H1 (cell line): ENCODE data around the gene SLC22A23. TPM values are rescaled to one million over a fixed set of nuclear protein-coding genes. Genes with fewer than 3 reads are reported as not detected.

ENCODE experiments used
- CTCF ChIA-PET: fragments of 300-600 bp; sonication (Branson Sonifier 250); formaldehyde crosslinking; loops from one replicate; lab custom pipeline; 2021; ENCODE audit not compliant: partially characterized antibody; lab: Charles Lee
- POLR2A ChIA-PET: fragments of 300-600 bp; sonication (Branson Sonifier 250); formaldehyde crosslinking; loops from one replicate; lab custom pipeline; 2021; ENCODE audit warnings: inconsistent platforms; ENCODE audit not compliant: partially characterized antibody; lab: Charles Lee
- DNase-seq, 2 experiments: peaks; one replicate each; pipeline versions ENCODE4 v3.0.0 to v3.0.0-alpha.2; 2010 to 2022; ENCODE audit warnings: low spot score in 2 of 2, low read depth in 1 of 2, mixed read lengths in 1 of 2
- FAIRE-seq: peaks from 2 replicates; lab custom pipeline; 2011; peaks lifted over from hg19 to GRCh38; lab: Jason Lieb, UNC
- H2AFZ ChIP-seq: 2 replicates; pipeline ENCODE4 v1.8.1; 2012; ENCODE audit warnings: low read length, inconsistent platforms
- H2AK5ac ChIP-seq: 2 replicates; pipeline ENCODE4 v1.6.1; 2013; ENCODE audit warnings: low read depth, low read length
- H2BK120ac ChIP-seq: replicated peaks from 2 replicates; pipeline ENCODE3; 2013; ENCODE audit warnings: low read depth, low read length, inconsistent platforms
- H2BK12ac ChIP-seq: 2 replicates; pipeline ENCODE4 v1.6.1; 2013; ENCODE audit warnings: low read depth, low read length
- H2BK15ac ChIP-seq: 2 replicates; pipeline ENCODE4 v1.6.1; 2013; ENCODE audit warnings: low read length
- H2BK20ac ChIP-seq: 2 replicates; pipeline ENCODE4 v1.6.1; 2013; ENCODE audit warnings: low read length
- H2BK5ac ChIP-seq: 2 replicates; pipeline ENCODE4 v1.6.1; 2013; ENCODE audit warnings: low read depth, low read length
- H3K14ac ChIP-seq: 2 replicates; pipeline ENCODE4 v1.6.1; 2013; ENCODE audit warnings: inconsistent platforms; ENCODE audit not compliant: insufficient read length
- H3K18ac ChIP-seq: 2 replicates; pipeline ENCODE4 v1.6.1; 2013; ENCODE audit warnings: low read length; ENCODE audit errors: extremely low read depth
- H3K23ac ChIP-seq: 2 replicates; pipeline ENCODE4 v1.6.1; 2013; ENCODE audit warnings: inconsistent platforms; ENCODE audit not compliant: insufficient read length
- H3K23me2 ChIP-seq: 2 replicates; pipeline ENCODE4 v1.6.1; 2013; ENCODE audit warnings: low read depth, low read length
- H3K27ac ChIP-seq: 2 replicates; pipeline ENCODE4 v1.6.1; 2011; ENCODE audit warnings: low read depth, low read length, inconsistent platforms
- H3K27me3 ChIP-seq, 4 experiments: replicated peaks in 1 of 4; 1 replicate in 1 of 4; 2 replicates in 3 of 4; pipeline versions ENCODE4 v1.6.1 to v1.8.1; 2011 to 2013; ENCODE audit warnings: low read length in 3 of 4, mild to moderate bottlenecking in 3 of 4, inconsistent platforms in 2 of 4, mixed read lengths in 2 of 4, moderate library complexity in 1 of 4; ENCODE audit not compliant: control insufficient read depth in 3 of 4, insufficient read depth in 3 of 4; ENCODE audit errors: extremely low read depth in 1 of 4
- H3K36me3 ChIP-seq, 4 experiments: 2 replicates each; pipeline versions ENCODE4 v1.6.1 to v1.8.1; 2011 to 2013; ENCODE audit warnings: mild to moderate bottlenecking in 4 of 4, low read length in 3 of 4, moderate library complexity in 2 of 4, control low read depth in 1 of 4, inconsistent platforms in 1 of 4; ENCODE audit not compliant: insufficient read depth in 4 of 4, control insufficient read depth in 2 of 4
- H3K4ac ChIP-seq: replicated peaks from 2 replicates; pipeline ENCODE3; 2013; ENCODE audit warnings: low read length, low read depth, mixed read lengths, inconsistent platforms; ENCODE audit not compliant: insufficient read length
- H3K4me1 ChIP-seq, 4 experiments: replicated peaks in 1 of 4; 1 replicate in 1 of 4; 2 replicates in 3 of 4; pipeline versions ENCODE4 v1.6.1 to v1.8.1; 2011 to 2013; ENCODE audit warnings: low read length in 3 of 4, inconsistent platforms in 2 of 4, mixed read lengths in 1 of 4; ENCODE audit not compliant: insufficient read depth in 4 of 4, control insufficient read depth in 3 of 4
- H3K4me2 ChIP-seq, 2 experiments: 2 replicates each; pipeline versions ENCODE4 v1.6.1 to v1.8.1; 2011 to 2013; ENCODE audit warnings: low read depth in 2 of 2, low read length in 2 of 2, control low read depth in 1 of 2, inconsistent platforms in 1 of 2, mild to moderate bottlenecking in 1 of 2; ENCODE audit not compliant: insufficient read depth in 1 of 2
- H3K4me3 ChIP-seq, 4 experiments: fragments of 200-600, 300-600 bp in 1 of 4; sonication (generic), shearing (Covaris generic), sonication (Bioruptor Twin) in 1 of 4; 2 replicates each; pipeline versions ENCODE4 v1.5.1 to v1.8.1; 2011 to 2016; ENCODE audit warnings: low read length in 4 of 4, low read depth in 3 of 4, control low read depth in 2 of 4, inconsistent platforms in 2 of 4, mild to moderate bottlenecking in 2 of 4, mixed read lengths in 1 of 4, moderate library complexity in 1 of 4; ENCODE audit not compliant: insufficient read depth in 2 of 4; ENCODE audit errors: extremely low read depth in 1 of 4
- H3K56ac ChIP-seq: replicated peaks from 2 replicates; pipeline ENCODE3; 2013; ENCODE audit warnings: low read depth, mild to moderate bottlenecking, mixed read lengths, low read length, inconsistent platforms; ENCODE audit not compliant: insufficient read length
- H3K79me1 ChIP-seq: 2 replicates; pipeline ENCODE4 v1.6.1; 2013; ENCODE audit warnings: low read depth, low read length, control low read depth
- H3K79me2 ChIP-seq, 2 experiments: 2 replicates each; pipeline versions ENCODE4 v1.6.1 to v1.8.1; 2012 to 2013; ENCODE audit warnings: low read length in 2 of 2, mild to moderate bottlenecking in 2 of 2, inconsistent platforms in 1 of 2; ENCODE audit not compliant: insufficient read depth in 2 of 2, control insufficient read depth in 1 of 2
- H3K9ac ChIP-seq, 4 experiments: replicated peaks in 1 of 4; 1 replicate in 1 of 4; 2 replicates in 3 of 4; pipeline versions ENCODE4 v1.6.1 to v1.8.1; 2011 to 2013; ENCODE audit warnings: low read depth in 3 of 4, low read length in 3 of 4, control low read depth in 2 of 4, mild to moderate bottlenecking in 2 of 4, moderate library complexity in 2 of 4, inconsistent platforms in 1 of 4; ENCODE audit errors: extremely low read depth in 1 of 4
- H3K9me3 ChIP-seq, 2 experiments: 2 replicates each; pipeline versions ENCODE4 v1.6.1 to v1.8.1; 2012 to 2013; ENCODE audit warnings: mild to moderate bottlenecking in 2 of 2, moderate library complexity in 2 of 2, control low read depth in 1 of 2, inconsistent platforms in 1 of 2, low read depth in 1 of 2, low read length in 1 of 2, mixed read lengths in 1 of 2; ENCODE audit not compliant: insufficient read depth in 2 of 2
- H4K20me1 ChIP-seq, 2 experiments: replicated peaks in 1 of 2; 2 replicates each; pipeline versions ENCODE3 to v1.8.1; 2011 to 2013; ENCODE audit warnings: inconsistent platforms in 2 of 2, low read length in 2 of 2, mild to moderate bottlenecking in 1 of 2; ENCODE audit not compliant: insufficient read depth in 2 of 2, control insufficient read depth in 1 of 2
- H4K5ac ChIP-seq: 2 replicates; pipeline ENCODE4 v1.6.1; 2013; ENCODE audit warnings: low read length, low read depth, mixed read lengths, inconsistent platforms; ENCODE audit not compliant: insufficient read length
- H4K8ac ChIP-seq: 2 replicates; pipeline ENCODE4 v1.8.0; 2013; ENCODE audit warnings: mild to moderate bottlenecking, moderate library complexity, low read length, inconsistent platforms; ENCODE audit not compliant: insufficient read depth; ENCODE audit errors: extremely low read depth
- H4K91ac ChIP-seq: replicated peaks from 2 replicates; pipeline ENCODE3; 2013; ENCODE audit warnings: low read length, mixed read lengths, inconsistent platforms; ENCODE audit not compliant: insufficient read length
- CBX5 ChIP-seq: fragments of 300-800, 300-1000 bp; sonication (generic); IDR thresholded peaks from 2 replicates; pipeline ENCODE4 v1.7.1; 2016; ENCODE audit warnings: antibody characterized with exemption, low read length, low read depth
- CTCF ChIP-seq, 3 experiments: IDR thresholded peaks; 1 replicate in 2 of 3; 2 replicates in 1 of 3; pipeline versions ENCODE4 v1.5.1 to v1.6.1; 2011; ENCODE audit warnings: low read length in 3 of 3, mild to moderate bottlenecking in 3 of 3, inconsistent platforms in 2 of 3, low read depth in 1 of 3, moderate library complexity in 1 of 3; ENCODE audit not compliant: insufficient read depth in 1 of 3; ENCODE audit errors: control extremely low read depth in 1 of 3
- E2F6 ChIP-seq: IDR thresholded peaks from 2 replicates; pipeline ENCODE4 v1.6.1; 2012; ENCODE audit warnings: inconsistent platforms
- KDM4A ChIP-seq: IDR thresholded peaks from one replicate; pipeline ENCODE4 v1.7.1; 2012; ENCODE audit warnings: low read depth, mild to moderate bottlenecking, moderate library complexity, low read length, inconsistent platforms; ENCODE audit not compliant: severe bottlenecking
- NANOG ChIP-seq: IDR thresholded peaks from 2 replicates; pipeline ENCODE4 v1.6.1; 2011; ENCODE audit warnings: low read length, low read depth, mild to moderate bottlenecking, inconsistent platforms; ENCODE audit not compliant: insufficient read depth, poor library complexity, severe bottlenecking
- POLR2AphosphoS5 ChIP-seq: IDR thresholded peaks from 2 replicates; pipeline ENCODE4 v1.6.1; 2011; ENCODE audit warnings: low read depth, low read length
- RXRA ChIP-seq: IDR thresholded peaks from 2 replicates; pipeline ENCODE4 v1.6.1; 2011; ENCODE audit warnings: low read depth, mild to moderate bottlenecking, low read length, moderate library complexity; ENCODE audit not compliant: insufficient read depth
- SIX5 ChIP-seq: IDR thresholded peaks from 2 replicates; pipeline ENCODE4 v1.6.1; 2011; ENCODE audit warnings: mild to moderate bottlenecking, low read depth, low read length
- WGBS, 2 experiments: shearing (Covaris generic) in 1 of 2; methylation state at CpG; one replicate each; pipeline versions ENCODE4 v1.1.6 to v1.1.7; 2013 to 2015; ENCODE audit warnings: low lambda C conversion rate in 2 of 2, mixed read lengths in 2 of 2, inconsistent platforms in 1 of 2, low coverage in 1 of 2, missing lambda C conversion rate in 1 of 2; ENCODE audit not compliant: insufficient replicate concordance in 2 of 2, insufficient coverage in 1 of 2, insufficient read length in 1 of 2; ENCODE audit errors: extremely low coverage in 1 of 2, missing lambda C conversion rate in 1 of 2; 5-methylcytosine and 5-hydroxymethylcytosine counted together
- polyA plus RNA-seq, 7 experiments: library from polyadenylated mRNA; depleted of rRNA in 3 of 7; stranded (reverse) in 5 of 7; unstranded in 2 of 7; fragments of >200 nt in 5 of 7; fragments of 200-250 nt in 2 of 7; gene quantifications; 1 replicate in 5 of 7; 2 replicates in 1 of 7; 4 replicates in 1 of 7; pipeline versions ENCODE4 v1.2.1 to v1.2.3, GENCODE V29; 2011 to 2013; ENCODE audit warnings: missing spikeins in 2 of 7, mixed read lengths in 2 of 7
- total RNA-seq: library from RNA; stranded (reverse); fragmentation: NEBNext Ultra II Directional; extraction: Animal tissue kit (Norgen Biotek cat#: 25700); gene quantifications from 2 replicates; pipeline ENCODE4 v1.2.1, GENCODE V29; 2021

Gene SLC22A23
- total and polyA plus RNA-seq, 2 of the 8 experiments (the other 6 are each of a cell fraction or from before 2014, with no cell fraction given): 9.9 to 38.4 TPM

- H2BK20ac ChIP-seq: no peak overlapping the region
- H3K27me3 ChIP-seq: no peaks in the 10 kb centered on the region
- H3K18ac ChIP-seq: no peak overlapping the region
- no peak overlapping the region for H3K4ac ChIP-seq
- no peak overlapping the region for H3K9ac ChIP-seq
- H3K23ac ChIP-seq: no peak overlapping the region
- H2BK12ac ChIP-seq: peak overlapping the region; percentile 14; the same call in 1 of the 2 replicates
- no peak for FAIRE-seq
- H3K56ac ChIP-seq: no peak overlapping the region
- peaks cover 0 to 14% of the 10 kb centered on the region in 2 experiments; a peak in 3 of 4 replicates for H3K79me2 ChIP-seq
- no peak overlapping the region for H3K4me3 ChIP-seq
- H3K27ac ChIP-seq: no peak overlapping the region
- H4K20me1 ChIP-seq: peaks cover 2% of the 10 kb centered on the region in 2 experiments
- H4K8ac ChIP-seq: no peak overlapping the region
- CTCF ChIA-PET: interaction anchor here (1.2 to 1.9 kb wide), 4 partner anchors 17 to 72 kb away, joined by 3 to 6 read pairs (median 4); no protein-coding TSS in a partner anchor
- no peak overlapping the region for H3K14ac ChIP-seq
- POLR2A ChIA-PET: interaction anchor here (0.6 to 1.7 kb wide), 4 partner anchors 10 to 70 kb away, joined by 3 to 4 read pairs (median 4); no protein-coding TSS in a partner anchor
- H3K9me3 ChIP-seq: no peaks in the 10 kb centered on the region
- no peak overlapping the region for H2AFZ ChIP-seq
- no peak overlapping the region; the same call in 1 of the 2 replicates for H2BK15ac ChIP-seq
- DNase-seq: no peak
- H3K4me2 ChIP-seq: no peak overlapping the region
- H3K36me3 ChIP-seq: no peaks in the 10 kb centered on the region
- H3K4me1 ChIP-seq: peaks cover 9 to 28% (median 19%) of the 10 kb centered on the region in 4 experiments
- no peak overlapping the region for H4K91ac ChIP-seq
- H4K5ac ChIP-seq: no peak overlapping the region
- WGBS, 2 experiments: 75% methylated on average over 9 of the region's 9 CpGs; no CpG with 5 or more reads in 1 of the 2 experiments
- no peak overlapping the region for H2AK5ac ChIP-seq
- no peak overlapping the region for H2BK120ac ChIP-seq
- peaks cover 5% of the 10 kb centered on the region; the same call in 1 of the 2 replicates for H3K79me1 ChIP-seq
- H2BK5ac ChIP-seq: 0 out of 2 replicates have a peak overlapping the region, but pooled peaks have one; percentile 5
- H3K23me2 ChIP-seq: 0 out of 2 replicates have a peak, but pooled peaks cover 2% of the 10 kb centered on the region
- TF ChIP-seq NANOG (no peak), KDM4A (no peak), CBX5 (no peak), RXRA (no peak), E2F6 (no peak), CTCF (IDR thresholded peaks at IDR 0.05; ENCODE audit: control extremely low read depth in 1 of 3, insufficient read depth in 1 of 3, low read depth in 1 of 3, low read length in 3 of 3) (no peak), POLR2AphosphoS5 (no peak), SIX5 (no peak)
These were observed 103.5 kb downstream of the SLC22A23 start for GRCh38 chr6:3353213-3353903.
